ENCODE data around the gene JAK1.

Gene JAK1

DNA sequence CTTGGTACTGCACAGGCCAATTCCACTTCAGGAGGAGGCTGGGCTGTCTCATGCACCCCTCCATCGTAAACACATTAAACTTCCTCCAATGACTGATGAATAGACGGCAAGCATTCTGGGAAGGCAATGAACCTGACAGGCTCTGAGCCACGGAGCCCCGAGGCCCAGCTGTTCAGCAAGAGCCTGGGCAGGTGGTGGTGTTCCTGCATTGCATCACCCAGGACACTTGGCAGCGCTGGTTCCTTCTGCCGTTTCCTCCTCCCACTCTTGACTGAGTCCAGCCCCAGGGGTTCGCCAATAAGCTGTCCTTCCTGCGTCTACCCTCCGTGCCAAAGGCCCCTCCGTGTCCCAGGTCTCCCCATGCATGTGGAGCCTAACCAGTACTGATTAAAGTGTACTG is 109.8 kb downstream of the JAK1 start:
- TF ChIP-seq, protein P1, sequence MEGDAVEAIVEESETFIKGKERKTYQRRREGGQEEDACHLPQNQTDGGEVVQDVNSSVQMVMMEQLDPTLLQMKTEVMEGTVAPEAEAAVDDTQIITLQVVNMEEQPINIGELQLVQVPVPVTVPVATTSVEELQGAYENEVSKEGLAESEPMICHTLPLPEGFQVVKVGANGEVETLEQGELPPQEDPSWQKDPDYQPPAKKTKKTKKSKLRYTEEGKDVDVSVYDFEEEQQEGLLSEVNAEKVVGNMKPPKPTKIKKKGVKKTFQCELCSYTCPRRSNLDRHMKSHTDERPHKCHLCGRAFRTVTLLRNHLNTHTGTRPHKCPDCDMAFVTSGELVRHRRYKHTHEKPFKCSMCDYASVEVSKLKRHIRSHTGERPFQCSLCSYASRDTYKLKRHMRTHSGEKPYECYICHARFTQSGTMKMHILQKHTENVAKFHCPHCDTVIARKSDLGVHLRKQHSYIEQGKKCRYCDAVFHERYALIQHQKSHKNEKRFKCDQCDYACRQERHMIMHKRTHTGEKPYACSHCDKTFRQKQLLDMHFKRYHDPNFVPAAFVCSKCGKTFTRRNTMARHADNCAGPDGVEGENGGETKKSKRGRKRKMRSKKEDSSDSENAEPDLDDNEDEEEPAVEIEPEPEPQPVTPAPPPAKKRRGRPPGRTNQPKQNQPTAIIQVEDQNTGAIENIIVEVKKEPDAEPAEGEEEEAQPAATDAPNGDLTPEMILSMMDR (IDR thresholded peaks at IDR 0.05; ENCODE audit: low read depth, low read length): no peak
- H3K4me3 ChIP-seq (ENCODE audit: low read depth, low read length): no peak overlapping the region
- in situ Hi-C loops (cut with HindIII; ENCODE audit: low sequenced_read_pairs): no loop called here
- no peak for DNase-seq (ENCODE audit: low read depth, low spot score)

DNA sequence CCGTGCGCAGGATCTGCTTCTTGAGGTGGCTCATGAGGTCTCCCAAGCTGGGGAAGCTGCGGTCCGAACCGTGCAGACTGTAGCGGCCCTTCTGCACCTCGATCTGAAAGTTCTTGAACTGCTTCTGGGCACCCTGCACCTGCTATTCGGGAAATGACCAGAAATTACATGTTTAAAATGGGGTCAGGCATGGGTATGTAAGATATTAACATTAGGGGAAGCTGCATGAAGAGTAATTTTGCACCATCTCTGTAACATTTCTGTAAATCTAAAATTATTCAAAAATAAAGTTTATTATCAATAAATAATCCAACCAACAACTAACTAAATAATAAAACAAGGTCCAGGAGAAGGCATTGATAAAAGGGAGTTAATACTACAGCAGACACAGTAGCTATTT is 110.8 kb downstream of the JAK1 start:
- no peak overlapping the region for H3K4me3 ChIP-seq (ENCODE audit: low read depth, low read length)
- DNase-seq (ENCODE audit: low read depth, low spot score): no peak
- in situ Hi-C loops (cut with HindIII; ENCODE audit: low sequenced_read_pairs): no loop called here
- TF ChIP-seq, protein P1 (IDR thresholded peaks at IDR 0.05; ENCODE audit: low read depth, low read length): no peak

DNA sequence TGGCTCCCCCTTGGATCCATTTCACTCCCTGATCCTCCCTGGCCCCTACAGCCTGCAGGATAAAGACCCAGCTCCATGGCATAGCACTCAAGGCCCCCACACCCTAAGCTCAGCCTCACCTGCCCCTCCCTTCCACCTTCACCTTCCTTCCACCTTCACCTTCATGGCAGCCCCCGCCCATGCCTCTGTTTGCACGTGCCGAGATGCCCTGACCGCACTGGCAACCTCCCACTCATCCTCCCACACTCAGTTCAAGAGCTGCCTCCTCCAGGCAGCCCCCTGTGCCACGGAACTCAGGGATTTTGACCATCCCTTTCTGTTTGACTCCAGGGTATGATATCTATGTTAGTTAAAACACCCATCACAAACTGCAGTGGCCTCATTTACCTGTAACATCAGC is 111.7 kb downstream of the JAK1 start:
- H3K4me3 ChIP-seq (ENCODE audit: low read depth, low read length): no peak overlapping the region
- no peak for DNase-seq (ENCODE audit: low read depth, low spot score)
- TF ChIP-seq, protein P1 (IDR thresholded peaks at IDR 0.05; ENCODE audit: low read depth, low read length): no peak
- in situ Hi-C loops (cut with HindIII; ENCODE audit: low sequenced_read_pairs): no loop called here

DNA sequence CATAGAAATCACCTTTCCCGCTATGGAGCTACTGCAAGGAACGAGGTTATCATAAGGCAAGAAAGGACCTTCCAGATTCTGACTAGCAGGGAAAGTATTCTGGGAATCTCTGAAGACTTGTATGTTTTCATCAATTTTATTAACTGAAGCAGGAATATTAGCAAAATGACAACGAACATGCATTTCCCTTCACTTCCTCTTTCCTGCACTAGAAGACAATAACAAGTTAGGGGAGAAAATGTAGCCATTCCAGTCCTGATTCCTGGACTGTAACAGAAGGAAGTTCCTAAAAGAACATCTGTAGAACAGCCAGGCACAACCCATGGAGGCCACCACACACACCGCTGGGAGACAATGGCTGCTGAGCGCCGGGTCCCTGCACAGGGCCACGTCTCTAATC is 114.7 kb downstream of the JAK1 start:
- TF ChIP-seq, protein P1 (IDR thresholded peaks at IDR 0.05; ENCODE audit: low read depth, low read length): no peak
- H3K4me3 ChIP-seq (ENCODE audit: low read depth, low read length): no peak overlapping the region
- DNase-seq (ENCODE audit: low read depth, low spot score): no peak
- in situ Hi-C loops (cut with HindIII; ENCODE audit: low sequenced_read_pairs): no loop called here

DNA sequence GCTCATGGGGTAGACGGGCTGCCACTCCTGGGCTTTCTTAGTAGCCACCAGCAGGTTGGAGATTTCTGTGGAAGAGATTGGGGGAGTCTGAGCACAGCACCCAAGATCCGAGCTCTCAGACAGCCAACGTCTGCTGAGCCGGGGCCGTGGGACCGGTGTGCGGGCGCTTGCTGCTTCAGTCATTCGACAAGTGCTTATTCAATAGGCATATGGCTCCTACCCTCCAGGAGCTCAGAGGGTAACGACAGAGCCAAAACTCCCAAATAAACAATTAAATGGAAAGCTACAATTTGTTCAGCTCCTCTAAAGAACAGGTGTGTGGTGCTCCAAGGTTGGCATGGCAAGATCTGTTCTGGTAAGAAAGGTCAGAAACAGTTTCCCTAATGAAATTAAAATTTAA is 115.5 kb downstream of the JAK1 start:
- DNase-seq (ENCODE audit: low read depth, low spot score): no peak
- TF ChIP-seq, protein P1 (IDR thresholded peaks at IDR 0.05; ENCODE audit: low read depth, low read length): no peak
- H3K4me3 ChIP-seq (ENCODE audit: low read depth, low read length): no peak overlapping the region
- in situ Hi-C loops (cut with HindIII; ENCODE audit: low sequenced_read_pairs): no loop called here

DNA sequence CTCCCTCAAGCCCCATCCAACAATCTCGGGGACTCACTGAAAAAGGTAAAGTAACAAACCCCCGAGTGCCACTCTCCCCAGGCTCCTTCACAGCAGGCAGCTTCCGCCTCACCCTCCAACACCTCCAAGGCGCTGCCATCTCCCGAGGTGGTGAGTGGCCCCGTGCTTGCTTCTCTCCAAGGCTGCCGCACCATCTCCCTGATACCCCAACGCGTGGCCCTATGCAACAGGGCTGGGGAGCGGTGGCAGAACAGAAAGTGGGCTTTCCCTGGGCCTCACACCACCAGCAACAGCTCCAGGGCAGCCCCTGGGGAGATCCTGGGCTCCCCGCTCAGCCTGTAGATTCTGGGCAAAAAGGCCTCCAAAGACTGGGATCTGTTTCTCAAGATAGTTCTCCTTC is 116.4 kb downstream of the JAK1 start:
- DNase-seq (ENCODE audit: low read depth, low spot score): no peak
- in situ Hi-C loops (cut with HindIII; ENCODE audit: low sequenced_read_pairs): no loop called here
- H3K4me3 ChIP-seq (ENCODE audit: low read depth, low read length): no peak overlapping the region
- TF ChIP-seq, protein P1 (IDR thresholded peaks at IDR 0.05; ENCODE audit: low read depth, low read length): no peak

DNA sequence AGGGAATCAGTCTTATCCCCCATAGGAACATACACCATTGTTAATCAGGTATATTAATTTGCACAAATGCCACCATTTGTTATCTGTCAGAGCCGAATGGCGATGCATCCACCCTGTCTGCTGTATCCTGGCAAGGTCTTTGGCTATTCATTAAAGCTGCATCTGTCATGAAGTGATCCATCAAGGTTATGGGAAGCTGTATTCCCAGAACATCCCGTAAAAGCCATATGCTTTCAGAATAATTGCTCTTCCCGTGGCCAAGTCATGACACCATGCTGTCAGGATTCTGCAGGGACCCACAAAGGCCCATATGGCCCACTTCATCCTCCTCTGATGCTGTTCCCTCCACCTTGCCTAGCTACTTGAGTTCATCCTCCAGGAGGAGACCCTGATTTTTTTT is 117.5 kb downstream of the JAK1 start:
- TF ChIP-seq, protein P1 (IDR thresholded peaks at IDR 0.05; ENCODE audit: low read depth, low read length): no peak
- no peak for DNase-seq (ENCODE audit: low read depth, low spot score)
- H3K4me3 ChIP-seq (ENCODE audit: low read depth, low read length): no peak overlapping the region
- in situ Hi-C loops (cut with HindIII; ENCODE audit: low sequenced_read_pairs): no loop called here
